Breast epithelium (tissue), 4 donors: ENCODE measurements around the gene MED9. TPM values are rescaled to one million over a fixed set of nuclear protein-coding genes. Genes with fewer than 3 reads are reported as not detected.

ENCODE experiments used
- DNase-seq, 2 donors: peaks; one replicate each; pipeline ENCODE4 v3.0.0-alpha.2; 2019; ENCODE audit warnings: low spot score in 2 of 2
- H3K27ac ChIP-seq, 2 donors: fragments of 200-600 bp; sonication (generic) in 1 of 2; one replicate each; pipeline ENCODE4 v1.5.1; 2016 to 2019; ENCODE audit warnings: mild to moderate bottlenecking in 1 of 2
- H3K27me3 ChIP-seq, 2 donors: fragments of 200-600 bp; sonication (generic) in 1 of 2; one replicate each; pipeline versions ENCODE4 v1.5.1 to v1.6.0; 2017 to 2019; ENCODE audit warnings: control low read depth in 1 of 2, mild to moderate bottlenecking in 1 of 2
- H3K36me3 ChIP-seq: fragments of 200-600 bp; one replicate; pipeline ENCODE4 v1.5.1; 2019
- H3K4me1 ChIP-seq, 2 donors: fragments of 200-600 bp; sonication (generic); one replicate each; pipeline ENCODE4 v1.5.1; 2016 to 2019; ENCODE audit warnings: control low read depth in 1 of 2
- H3K4me3 ChIP-seq, 3 donors: fragments of 200-600 bp; sonication (generic); 1 replicate in 2 of 3; 2 replicates in 1 of 3; pipeline ENCODE4 v1.5.1; 2016 to 2019; ENCODE audit warnings: mild to moderate bottlenecking in 3 of 3, moderate library complexity in 2 of 3
- H3K9me3 ChIP-seq, 2 donors: fragments of 200-600 bp; sonication (generic) in 1 of 2; one replicate each; pipeline ENCODE4 v1.5.1; 2016 to 2019; ENCODE audit warnings: control low read depth in 1 of 2
- POLR2A ChIP-seq: fragments of 450-650 bp; IDR thresholded peaks from one replicate; pipeline ENCODE4 v1.6.1; 2016; ENCODE audit warnings: antibody characterized with exemption, mild to moderate bottlenecking, moderate library complexity
- POLR2AphosphoS5 ChIP-seq, 3 donors: sonication (generic); formaldehyde crosslinking; IDR thresholded peaks; one replicate each; pipeline ENCODE4 v1.6.1; 2017; ENCODE audit warnings: antibody characterized with exemption in 3 of 3
- intact Hi-C: fragments of 100-400 bp; cut with DNase I; formaldehyde crosslinking; loops from one replicate; pipeline ENCODE4 v1.15.1; 2023; ENCODE audit warnings: low total_unique reads
- total RNA-seq, 3 donors: library from RNA; depleted of rRNA; stranded (reverse); fragments of >200 nt; gene quantifications; one replicate each; pipeline ENCODE4 v1.1.0, GENCODE V29; 2016
- TF ChIP-seq, protein P1 (sequence below), 3 donors: fragments of 450-650 bp; IDR thresholded peaks; one replicate each; pipeline ENCODE4 v1.5.1; 2016 to 2017; ENCODE audit warnings: antibody characterized with exemption in 3 of 3, mild to moderate bottlenecking in 3 of 3, moderate library complexity in 3 of 3

MED9 gene
- total RNA-seq, 3 donors from 2014 or later: 13.4 to 22.5 (median 20.0) TPM

DNA sequence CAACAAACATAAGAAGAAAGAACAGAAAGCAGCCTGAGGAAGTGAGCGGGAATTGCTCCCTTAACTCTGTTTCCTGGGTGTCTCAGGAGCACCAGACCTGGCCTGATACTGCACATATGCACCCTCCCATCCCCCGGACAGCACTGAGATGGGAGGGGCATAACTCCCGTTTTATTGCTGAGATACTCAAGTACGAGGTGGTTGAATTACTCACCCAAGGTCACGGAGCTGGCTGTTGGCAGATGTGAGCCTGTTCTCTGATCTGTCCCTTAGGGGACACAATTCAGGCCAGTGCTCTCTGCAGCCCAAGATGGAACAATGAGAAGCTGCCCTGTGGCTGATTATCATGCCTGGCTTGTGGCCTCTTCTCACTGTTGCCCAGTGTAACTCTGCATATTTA is 9.1 kb upstream of the MED9 start:
- TF ChIP-seq POLR2AphosphoS5 (IDR thresholded peaks at IDR 0.05) (no peak), POLR2A (no peak)
- TF ChIP-seq, protein P1, sequence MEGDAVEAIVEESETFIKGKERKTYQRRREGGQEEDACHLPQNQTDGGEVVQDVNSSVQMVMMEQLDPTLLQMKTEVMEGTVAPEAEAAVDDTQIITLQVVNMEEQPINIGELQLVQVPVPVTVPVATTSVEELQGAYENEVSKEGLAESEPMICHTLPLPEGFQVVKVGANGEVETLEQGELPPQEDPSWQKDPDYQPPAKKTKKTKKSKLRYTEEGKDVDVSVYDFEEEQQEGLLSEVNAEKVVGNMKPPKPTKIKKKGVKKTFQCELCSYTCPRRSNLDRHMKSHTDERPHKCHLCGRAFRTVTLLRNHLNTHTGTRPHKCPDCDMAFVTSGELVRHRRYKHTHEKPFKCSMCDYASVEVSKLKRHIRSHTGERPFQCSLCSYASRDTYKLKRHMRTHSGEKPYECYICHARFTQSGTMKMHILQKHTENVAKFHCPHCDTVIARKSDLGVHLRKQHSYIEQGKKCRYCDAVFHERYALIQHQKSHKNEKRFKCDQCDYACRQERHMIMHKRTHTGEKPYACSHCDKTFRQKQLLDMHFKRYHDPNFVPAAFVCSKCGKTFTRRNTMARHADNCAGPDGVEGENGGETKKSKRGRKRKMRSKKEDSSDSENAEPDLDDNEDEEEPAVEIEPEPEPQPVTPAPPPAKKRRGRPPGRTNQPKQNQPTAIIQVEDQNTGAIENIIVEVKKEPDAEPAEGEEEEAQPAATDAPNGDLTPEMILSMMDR (IDR thresholded peaks at IDR 0.05): no peak
- DNase-seq: no peak
- Histone ChIP-seq H3K27ac (no peak overlapping the region), H3K9me3 (no peaks in the 10 kb centered on the region), H3K27me3 (no peaks in the 10 kb centered on the region), H3K4me3 (no peak overlapping the region), H3K4me1 (peaks cover 0 to under 1% of the 10 kb centered on the region in 2 donors), H3K36me3 (no peaks in the 10 kb centered on the region)
- intact Hi-C loops: no loop called here

DNA sequence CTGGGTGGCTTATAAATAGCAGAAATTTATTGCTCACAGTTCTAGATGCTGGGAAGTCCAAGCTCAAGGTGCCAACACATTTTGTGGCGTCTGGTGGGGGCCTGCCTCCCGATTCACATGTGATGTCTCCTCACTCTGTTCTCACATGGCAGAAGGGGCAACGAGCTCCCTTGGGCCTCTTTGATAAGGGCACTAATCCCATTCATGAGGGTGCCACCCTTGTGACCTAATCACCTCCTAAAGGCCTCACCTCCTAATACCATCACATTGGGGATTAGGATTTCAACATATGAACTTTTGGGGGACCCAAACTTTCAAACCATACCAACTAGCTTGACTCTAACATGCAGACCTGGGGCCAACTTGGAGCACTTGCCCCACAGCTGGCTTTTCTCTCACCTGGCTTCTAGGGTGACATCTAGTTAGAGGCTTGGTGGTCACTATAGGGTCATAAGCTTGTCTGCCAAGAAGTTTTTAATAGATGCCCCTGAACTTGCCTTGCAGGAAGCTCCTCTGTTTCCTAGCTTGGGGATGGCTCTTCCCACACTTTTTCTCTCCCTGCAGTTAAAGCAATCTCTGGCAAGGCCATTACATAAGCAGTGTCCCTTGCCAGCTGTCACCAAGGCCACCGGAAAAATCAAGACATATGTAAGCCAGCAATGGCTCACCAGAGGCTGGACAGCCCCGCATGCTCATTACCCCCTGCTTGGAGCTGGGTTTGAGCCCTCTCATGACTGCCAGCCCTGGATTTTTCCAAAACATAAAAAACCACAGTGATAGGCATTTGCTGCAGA is 8.4 kb upstream of the MED9 start:
- no peaks in the 10 kb centered on the region for H3K27me3 ChIP-seq
- H3K4me1 ChIP-seq: peaks cover 0 to 4% of the 10 kb centered on the region in 2 donors
- H3K36me3 ChIP-seq: no peaks in the 10 kb centered on the region
- no peak overlapping the region for H3K4me3 ChIP-seq
- H3K9me3 ChIP-seq: no peaks in the 10 kb centered on the region
- DNase-seq: no peak
- intact Hi-C loops: no loop called here
- H3K27ac ChIP-seq: no peak overlapping the region
- TF ChIP-seq POLR2AphosphoS5 (IDR thresholded peaks at IDR 0.05) (no peak), POLR2A (no peak)
- TF ChIP-seq, protein P1 (IDR thresholded peaks at IDR 0.05): no peak

DNA sequence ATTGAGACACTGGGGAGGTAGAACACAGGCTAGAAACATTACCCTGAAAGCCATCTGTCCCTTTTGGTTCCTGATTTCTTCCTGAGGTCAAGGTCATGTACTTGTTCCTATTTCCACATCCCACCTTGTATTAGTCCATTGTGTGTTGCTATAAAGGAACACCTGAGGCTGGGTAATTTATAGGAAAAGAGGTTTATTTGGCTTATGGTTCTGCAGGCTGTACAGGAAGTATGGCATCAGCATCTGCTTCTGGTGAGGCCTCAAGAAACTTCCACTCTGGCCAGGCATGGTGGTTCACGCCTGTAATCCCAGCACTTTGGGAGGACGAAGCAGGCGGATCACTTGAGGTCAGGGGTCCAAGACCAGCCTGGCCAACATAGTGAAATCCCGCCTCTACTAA is 7.4 kb upstream of the MED9 start:
- Histone ChIP-seq H3K9me3 (no peaks in the 10 kb centered on the region), H3K36me3 (no peaks in the 10 kb centered on the region), H3K4me3 (no peak overlapping the region), H3K27ac (no peak overlapping the region), H3K4me1 (peaks cover 0 to 4% of the 10 kb centered on the region in 2 donors), H3K27me3 (no peaks in the 10 kb centered on the region)
- intact Hi-C loops: no loop called here
- TF ChIP-seq POLR2A (no peak), POLR2AphosphoS5 (IDR thresholded peaks at IDR 0.05) (no peak)
- TF ChIP-seq, protein P1 (IDR thresholded peaks at IDR 0.05): no peak
- DNase-seq: no peak

DNA sequence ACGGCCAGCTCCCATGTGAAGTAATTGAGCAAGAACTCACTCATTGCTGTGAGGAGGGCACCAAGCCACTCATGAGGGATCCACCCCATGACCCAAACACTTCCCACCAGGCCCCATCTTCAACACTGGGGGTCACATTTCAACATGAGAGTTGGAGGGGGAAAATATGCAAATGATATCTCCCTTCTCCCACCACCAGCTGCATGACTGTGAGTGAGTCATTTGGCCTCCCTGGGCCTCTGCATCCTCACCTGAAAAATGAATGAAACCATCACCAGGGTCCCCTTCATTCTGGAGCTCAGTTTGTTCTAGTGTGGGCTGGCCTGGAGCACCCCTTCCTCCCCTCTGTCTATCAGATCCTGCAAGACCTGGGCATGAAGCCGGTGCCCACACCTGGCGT is 6.8 kb upstream of the MED9 start:
- no peaks in the 10 kb centered on the region for H3K9me3 ChIP-seq
- DNase-seq: no peak
- H3K36me3 ChIP-seq: no peaks in the 10 kb centered on the region
- no peak overlapping the region for H3K4me3 ChIP-seq
- no peak for TF ChIP-seq POLR2A
- TF ChIP-seq, protein P1 (IDR thresholded peaks at IDR 0.05): no peak
- TF ChIP-seq POLR2AphosphoS5 (IDR thresholded peaks at IDR 0.05): no peak
- no peaks in the 10 kb centered on the region for H3K27me3 ChIP-seq
- no peak overlapping the region for H3K27ac ChIP-seq
- H3K4me1 ChIP-seq: peaks cover 0 to 4% of the 10 kb centered on the region in 2 donors
- intact Hi-C loops: no loop called here

DNA sequence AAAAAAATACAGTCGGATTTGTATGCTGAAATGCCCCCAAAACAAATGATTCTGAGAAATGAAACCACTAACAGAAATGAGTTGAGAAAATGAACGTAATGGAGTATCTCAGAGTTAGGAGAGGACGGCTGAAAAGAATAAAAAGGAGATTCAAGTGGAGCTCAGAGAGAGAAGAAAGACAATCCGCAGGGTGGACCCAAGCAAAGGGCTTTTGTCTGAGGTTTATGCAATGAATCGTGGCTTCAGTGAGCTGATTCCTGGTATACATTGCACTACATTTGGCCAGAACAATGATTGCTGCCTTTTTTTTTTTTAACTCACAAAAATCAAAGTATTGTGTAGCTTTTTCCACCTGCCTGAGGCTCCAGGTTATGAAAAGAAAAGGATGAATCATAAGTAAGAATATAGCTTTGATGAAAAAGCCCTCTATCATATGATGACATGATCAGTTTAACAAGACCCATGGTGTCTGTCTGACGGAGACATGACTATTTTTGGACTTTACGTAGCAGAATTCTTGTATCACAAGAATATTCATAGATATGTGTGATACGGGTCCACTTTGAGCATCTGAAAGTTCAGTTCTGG is 4.4 kb upstream of the MED9 start:
- peak overlapping the region in 1 of 2 donors; percentile 55 for H3K27ac ChIP-seq
- no peaks in the 10 kb centered on the region for H3K27me3 ChIP-seq
- peaks cover 0 to 4% of the 10 kb centered on the region in 2 donors for H3K4me1 ChIP-seq
- DNase-seq: no peak
- intact Hi-C loops: no loop called here
- H3K36me3 ChIP-seq: no peaks in the 10 kb centered on the region
- H3K9me3 ChIP-seq: no peaks in the 10 kb centered on the region
- no peak overlapping the region for H3K4me3 ChIP-seq
- TF ChIP-seq, protein P1 (IDR thresholded peaks at IDR 0.05): no peak
- no peak for TF ChIP-seq POLR2A
